HepG2 (cell line): ENCODE data around the gene ZNF367. TPM values are rescaled to one million over a fixed set of nuclear protein-coding genes. Genes with fewer than 3 reads are reported as not detected.

Experiments
- CREBL2 ChIP-seq: sonication (generic); formaldehyde crosslinking; IDR thresholded peaks from 2 replicates; pipeline ENCODE4 v1.8.1; 2023; ENCODE audit warnings: missing genetic modification reagents, mild to moderate bottlenecking, borderline replicate concordance
- CSRNP2 ChIP-seq: sonication (generic); formaldehyde crosslinking; conservative IDR thresholded peaks from 2 replicates; pipeline ENCODE4 v1.8.0; 2022; ENCODE audit warnings: low read depth, missing genetic modification reagents
- DBP ChIP-seq: sonication (generic); formaldehyde crosslinking; IDR thresholded peaks from 2 replicates; pipeline ENCODE4 v1.4.0; 2020; ENCODE audit warnings: missing genetic modification reagents; ENCODE audit errors: not compliant biosample characterization
- FOXJ3 ChIP-seq: sonication (generic); formaldehyde crosslinking; IDR thresholded peaks from 2 replicates; pipeline ENCODE4 v1.4.0; 2020; ENCODE audit warnings: missing genetic modification reagents, mild to moderate bottlenecking, borderline replicate concordance
- HNRNPH1 ChIP-seq: fragments of 200-400 bp; formaldehyde crosslinking; optimal IDR thresholded peaks from 2 replicates; pipeline ENCODE3; 2017; ENCODE audit warnings: mild to moderate bottlenecking, low read depth, low read length
- IKZF5 ChIP-seq: IDR thresholded peaks from 2 replicates; pipeline ENCODE4 v1.6.1; 2018; ENCODE audit warnings: missing genetic modification reagents, mild to moderate bottlenecking, missing compliant biosample characterization
- MAX ChIP-seq: IDR thresholded peaks from 2 replicates; pipeline ENCODE4 v1.6.1; 2012; ENCODE audit warnings: inconsistent platforms
- NR3C1 ChIP-seq: sonication (generic); formaldehyde crosslinking; IDR thresholded peaks from 2 replicates; pipeline ENCODE4 v1.4.0; 2020; ENCODE audit warnings: missing genetic modification reagents
- RNF2 ChIP-seq: fragments of 450-650 bp; conservative IDR thresholded peaks from 2 replicates; pipeline ENCODE4 v1.6.1; 2016; ENCODE audit warnings: low read depth
- SALL1 ChIP-seq: sonication (generic); formaldehyde crosslinking; IDR thresholded peaks from 2 replicates; pipeline ENCODE4 v1.8.0; 2022; ENCODE audit warnings: mild to moderate bottlenecking, missing genetic modification reagents
- TFAP4 ChIP-seq: sonication (generic); IDR thresholded peaks from 2 replicates; pipeline ENCODE4 v1.6.1; 2016; ENCODE audit warnings: low read depth, borderline replicate concordance
- TRIM24 ChIP-seq: sonication (generic); formaldehyde crosslinking; IDR thresholded peaks from 2 replicates; pipeline ENCODE4 v1.8.0; 2022; ENCODE audit warnings: mild to moderate bottlenecking, missing genetic modification reagents
- ZBTB39 ChIP-seq: sonication (generic); formaldehyde crosslinking; IDR thresholded peaks from 2 replicates; pipeline ENCODE4 v1.5.0; 2020; ENCODE audit warnings: missing genetic modification reagents
- ZMYM4 ChIP-seq: sonication (generic); formaldehyde crosslinking; IDR thresholded peaks from 2 replicates; pipeline ENCODE4 v1.8.1; 2023; ENCODE audit warnings: mild to moderate bottlenecking, missing genetic modification reagents
- ZSCAN31 ChIP-seq: sonication (generic); formaldehyde crosslinking; IDR thresholded peaks from 2 replicates; pipeline ENCODE4 v1.5.0; 2020; ENCODE audit warnings: low read depth, mild to moderate bottlenecking, missing genetic modification reagents
- polyA plus RNA-seq, 8 experiments: library from polyadenylated mRNA; depleted of rRNA in 3 of 8; stranded (reverse) in 7 of 8; unstranded in 1 of 8; fragments of >200 nt; fragmentation: Illumina TruSeq in 4 of 8; extraction: Trizol in 4 of 8; gene quantifications; 2 replicates each; pipeline versions ENCODE4 v1.2.1 to v1.2.3, GENCODE V29; 2011 to 2016; ENCODE audit warnings: low read depth in 4 of 8, missing spikeins in 1 of 8, mixed read lengths in 1 of 8; ENCODE audit not compliant: insufficient read depth in 1 of 8
- total RNA-seq, 5 experiments: library from RNA; depleted of rRNA; stranded (reverse); fragments of >200 nt; fragmentation: Illumina TruSeq; extraction: Trizol; gene quantifications; 2 replicates each; pipeline ENCODE4 v1.2.3, GENCODE V29; 2016; ENCODE audit warnings: low read depth in 1 of 5
- TF ChIP-seq, protein P1 (sequence below): sonication (generic); formaldehyde crosslinking; IDR thresholded peaks from 2 replicates; pipeline ENCODE4 v1.4.0; 2020; ENCODE audit warnings: missing genetic modification reagents, borderline replicate concordance
- TF ChIP-seq, protein P2 (sequence below): sonication (generic); formaldehyde crosslinking; conservative IDR thresholded peaks from 2 replicates; pipeline ENCODE4 v1.8.0; 2022; ENCODE audit warnings: missing genetic modification reagents

Gene ZNF367
- total and polyA plus RNA-seq, 2 of the 13 experiments (the other 11 are each of a cell fraction or from before 2014, with no cell fraction given) = 2.9 to 7.7 TPM

GRCh38 chr9:96417051-96417586 is 1.1 kb downstream of the ZNF367 start (continued):
- peak; percentile 72; the same call in 1 of the 2 replicates for TF ChIP-seq TFAP4
- TF ChIP-seq CREBL2 (CRISPR knock-in tag) = no peak
- no peak for TF ChIP-seq HNRNPH1
- TF ChIP-seq RNF2 = no peak
- TF ChIP-seq ZBTB39 (CRISPR knock-in tag) = no peak
- TF ChIP-seq IKZF5 (CRISPR knock-in tag) = peak; percentile 89
- peak; percentile 91 for TF ChIP-seq SALL1 (CRISPR knock-in tag)
- no peak for TF ChIP-seq NR3C1 (CRISPR knock-in tag)
- TF ChIP-seq ZSCAN31 (CRISPR knock-in tag) = peak; percentile 88; the same call in 1 of the 2 replicates
- TF ChIP-seq ZMYM4 (CRISPR knock-in tag) = peak; percentile 92
- TF ChIP-seq MAX = peak; percentile 91
- TF ChIP-seq, protein P1, sequence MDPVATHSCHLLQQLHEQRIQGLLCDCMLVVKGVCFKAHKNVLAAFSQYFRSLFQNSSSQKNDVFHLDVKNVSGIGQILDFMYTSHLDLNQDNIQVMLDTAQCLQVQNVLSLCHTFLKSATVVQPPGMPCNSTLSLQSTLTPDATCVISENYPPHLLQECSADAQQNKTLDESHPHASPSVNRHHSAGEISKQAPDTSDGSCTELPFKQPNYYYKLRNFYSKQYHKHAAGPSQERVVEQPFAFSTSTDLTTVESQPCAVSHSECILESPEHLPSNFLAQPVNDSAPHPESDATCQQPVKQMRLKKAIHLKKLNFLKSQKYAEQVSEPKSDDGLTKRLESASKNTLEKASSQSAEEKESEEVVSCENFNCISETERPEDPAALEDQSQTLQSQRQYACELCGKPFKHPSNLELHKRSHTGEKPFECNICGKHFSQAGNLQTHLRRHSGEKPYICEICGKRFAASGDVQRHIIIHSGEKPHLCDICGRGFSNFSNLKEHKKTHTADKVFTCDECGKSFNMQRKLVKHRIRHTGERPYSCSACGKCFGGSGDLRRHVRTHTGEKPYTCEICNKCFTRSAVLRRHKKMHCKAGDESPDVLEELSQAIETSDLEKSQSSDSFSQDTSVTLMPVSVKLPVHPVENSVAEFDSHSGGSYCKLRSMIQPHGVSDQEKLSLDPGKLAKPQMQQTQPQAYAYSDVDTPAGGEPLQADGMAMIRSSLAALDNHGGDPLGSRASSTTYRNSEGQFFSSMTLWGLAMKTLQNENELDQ (CRISPR knock-in tag) = no peak
- no peak for TF ChIP-seq TRIM24 (CRISPR knock-in tag)
- no peak; the same call in 1 of the 2 replicates for TF ChIP-seq FOXJ3 (CRISPR knock-in tag)
- TF ChIP-seq, protein P2, sequence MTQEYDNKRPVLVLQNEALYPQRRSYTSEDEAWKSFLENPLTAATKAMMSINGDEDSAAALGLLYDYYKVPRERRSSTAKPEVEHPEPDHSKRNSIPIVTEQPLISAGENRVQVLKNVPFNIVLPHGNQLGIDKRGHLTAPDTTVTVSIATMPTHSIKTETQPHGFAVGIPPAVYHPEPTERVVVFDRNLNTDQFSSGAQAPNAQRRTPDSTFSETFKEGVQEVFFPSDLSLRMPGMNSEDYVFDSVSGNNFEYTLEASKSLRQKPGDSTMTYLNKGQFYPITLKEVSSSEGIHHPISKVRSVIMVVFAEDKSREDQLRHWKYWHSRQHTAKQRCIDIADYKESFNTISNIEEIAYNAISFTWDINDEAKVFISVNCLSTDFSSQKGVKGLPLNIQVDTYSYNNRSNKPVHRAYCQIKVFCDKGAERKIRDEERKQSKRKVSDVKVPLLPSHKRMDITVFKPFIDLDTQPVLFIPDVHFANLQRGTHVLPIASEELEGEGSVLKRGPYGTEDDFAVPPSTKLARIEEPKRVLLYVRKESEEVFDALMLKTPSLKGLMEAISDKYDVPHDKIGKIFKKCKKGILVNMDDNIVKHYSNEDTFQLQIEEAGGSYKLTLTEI (CRISPR knock-in tag) = no peak
- no peak; the same call in 1 of the 2 replicates for TF ChIP-seq CSRNP2
- no peak for TF ChIP-seq DBP (CRISPR knock-in tag)
